AG09309 (cell line): ENCODE measurements around the gene UFSP1.

ENCODE experiments used
- DNase-seq: peaks from one replicate; pipeline ENCODE4 v3.0.0-alpha.2; 2010; ENCODE audit warnings: low read depth
- H3K4me3 ChIP-seq: 2 replicates; pipeline ENCODE4 v1.5.1; 2011; ENCODE audit warnings: mild to moderate bottlenecking, low read depth, low read length, moderate library complexity; ENCODE audit not compliant: control insufficient read depth
- TF ChIP-seq, protein P1 (sequence below): IDR thresholded peaks from 2 replicates; pipeline ENCODE4 v1.5.1; 2011; ENCODE audit warnings: mild to moderate bottlenecking, low read depth, low read length, inconsistent platforms; ENCODE audit not compliant: insufficient read depth, control insufficient read depth; ENCODE audit errors: missing control alignments

Gene UFSP1

DNA sequence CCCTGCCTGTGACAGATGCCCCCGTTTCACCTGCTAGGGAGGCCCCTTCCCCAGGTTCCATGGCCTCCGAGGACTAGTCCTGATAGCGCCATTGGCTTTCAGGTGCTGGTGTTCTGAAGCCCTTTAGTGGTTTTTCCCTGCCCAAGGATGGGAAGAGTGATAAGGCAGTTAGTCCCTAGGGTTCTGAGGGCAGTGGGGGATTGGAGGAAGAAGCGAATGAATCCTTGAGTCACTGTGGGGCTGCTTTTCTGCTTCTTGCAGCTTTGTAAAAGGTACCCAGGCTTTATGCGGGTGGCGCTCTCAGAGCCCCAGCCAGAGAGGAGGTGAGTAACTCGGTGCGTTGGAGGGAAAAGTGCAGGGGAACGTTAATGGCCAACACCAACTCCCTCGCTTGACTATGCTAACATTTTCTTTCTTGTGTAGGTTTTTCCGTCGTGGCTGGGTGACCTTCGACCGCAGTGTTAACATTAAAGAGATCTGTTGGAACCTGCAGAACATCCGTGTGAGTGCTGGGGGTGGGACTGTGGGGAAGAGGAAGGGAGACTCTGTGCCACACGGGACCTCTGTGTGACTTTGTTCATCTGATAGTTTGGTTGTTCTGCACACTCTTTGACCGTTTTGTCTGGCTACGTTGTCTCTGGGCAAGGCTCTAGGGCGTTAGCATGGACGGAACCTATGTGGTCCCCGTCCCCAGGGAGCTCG, 3.9 kb downstream of the UFSP1 start:
- no peak for DNase-seq
- no peak overlapping the region for H3K4me3 ChIP-seq
- TF ChIP-seq, protein P1, sequence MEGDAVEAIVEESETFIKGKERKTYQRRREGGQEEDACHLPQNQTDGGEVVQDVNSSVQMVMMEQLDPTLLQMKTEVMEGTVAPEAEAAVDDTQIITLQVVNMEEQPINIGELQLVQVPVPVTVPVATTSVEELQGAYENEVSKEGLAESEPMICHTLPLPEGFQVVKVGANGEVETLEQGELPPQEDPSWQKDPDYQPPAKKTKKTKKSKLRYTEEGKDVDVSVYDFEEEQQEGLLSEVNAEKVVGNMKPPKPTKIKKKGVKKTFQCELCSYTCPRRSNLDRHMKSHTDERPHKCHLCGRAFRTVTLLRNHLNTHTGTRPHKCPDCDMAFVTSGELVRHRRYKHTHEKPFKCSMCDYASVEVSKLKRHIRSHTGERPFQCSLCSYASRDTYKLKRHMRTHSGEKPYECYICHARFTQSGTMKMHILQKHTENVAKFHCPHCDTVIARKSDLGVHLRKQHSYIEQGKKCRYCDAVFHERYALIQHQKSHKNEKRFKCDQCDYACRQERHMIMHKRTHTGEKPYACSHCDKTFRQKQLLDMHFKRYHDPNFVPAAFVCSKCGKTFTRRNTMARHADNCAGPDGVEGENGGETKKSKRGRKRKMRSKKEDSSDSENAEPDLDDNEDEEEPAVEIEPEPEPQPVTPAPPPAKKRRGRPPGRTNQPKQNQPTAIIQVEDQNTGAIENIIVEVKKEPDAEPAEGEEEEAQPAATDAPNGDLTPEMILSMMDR = no peak

DNA sequence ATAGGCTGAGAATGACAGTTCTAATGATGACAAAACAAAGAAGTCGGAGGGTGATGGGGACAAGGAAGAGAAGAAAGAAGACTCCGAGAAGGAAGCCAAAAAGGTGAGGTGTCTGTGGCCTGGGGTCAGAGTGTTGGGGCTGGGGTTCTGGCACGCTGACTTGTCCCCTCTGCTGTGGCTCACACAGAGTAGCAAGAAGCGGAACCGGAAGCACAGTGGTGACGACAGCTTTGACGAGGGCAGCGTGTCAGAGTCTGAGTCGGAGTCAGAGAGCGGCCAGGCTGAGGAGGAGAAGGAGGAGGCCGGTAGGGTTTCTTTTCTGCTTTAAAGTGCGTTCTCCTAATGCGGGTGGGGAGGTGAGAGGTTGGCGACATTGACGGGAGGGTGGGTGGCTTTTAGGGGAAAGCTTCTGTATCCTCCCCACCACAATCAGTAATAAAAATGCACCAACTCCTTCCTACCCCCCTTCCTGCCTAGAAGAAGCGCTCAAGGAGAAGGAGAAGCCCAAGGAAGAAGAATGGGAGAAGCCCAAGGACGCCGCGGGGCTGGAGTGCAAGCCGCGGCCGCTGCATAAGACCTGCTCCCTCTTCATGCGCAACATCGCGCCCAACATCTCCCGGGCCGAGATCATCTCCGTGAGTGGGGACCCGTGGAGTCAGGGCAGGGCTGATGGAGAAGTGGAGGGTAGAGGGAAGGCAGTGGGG, 4.6 kb downstream of the UFSP1 start:
- TF ChIP-seq, protein P1 = no peak
- DNase-seq = no peak
- H3K4me3 ChIP-seq = no peak overlapping the region

DNA sequence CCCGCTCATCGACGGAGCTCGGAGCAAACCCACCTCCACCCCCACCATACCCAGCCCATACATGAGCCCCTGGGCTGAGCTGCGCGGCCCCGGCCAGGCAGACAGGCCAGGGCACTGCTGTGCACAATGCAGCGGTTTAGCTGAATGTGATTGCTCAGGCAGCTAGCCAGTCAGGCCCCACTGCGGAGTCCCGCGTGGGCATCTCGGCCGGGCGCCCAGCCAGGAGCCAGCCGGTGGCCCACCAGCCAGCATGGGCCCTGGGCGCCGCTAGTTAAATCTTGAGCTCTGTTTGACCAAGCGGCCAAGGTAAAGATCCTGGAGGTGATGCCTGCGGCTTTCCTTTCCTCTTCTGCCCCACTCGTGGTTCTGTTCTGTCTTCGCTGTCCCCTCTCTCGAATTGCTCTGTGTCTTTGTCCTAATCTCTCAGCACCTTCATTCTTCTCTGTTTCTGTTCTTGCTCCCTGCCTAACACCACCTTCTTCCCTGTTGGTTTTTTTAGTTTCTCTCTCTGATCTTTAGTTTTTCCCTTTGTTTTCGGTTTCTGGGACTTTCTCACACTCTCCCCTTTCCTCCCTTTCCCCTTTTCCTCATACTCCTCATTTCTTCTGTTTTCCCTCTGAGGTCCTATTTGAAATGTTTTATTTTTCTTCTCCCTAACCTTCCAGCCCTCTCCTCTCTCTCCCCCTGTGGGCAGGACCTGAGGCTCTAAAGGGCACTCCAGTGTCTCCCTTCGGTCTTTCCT, 6.6 kb downstream of the UFSP1 start:
- TF ChIP-seq, protein P1 = no peak
- no peak for DNase-seq
- H3K4me3 ChIP-seq = no peak overlapping the region

DNA sequence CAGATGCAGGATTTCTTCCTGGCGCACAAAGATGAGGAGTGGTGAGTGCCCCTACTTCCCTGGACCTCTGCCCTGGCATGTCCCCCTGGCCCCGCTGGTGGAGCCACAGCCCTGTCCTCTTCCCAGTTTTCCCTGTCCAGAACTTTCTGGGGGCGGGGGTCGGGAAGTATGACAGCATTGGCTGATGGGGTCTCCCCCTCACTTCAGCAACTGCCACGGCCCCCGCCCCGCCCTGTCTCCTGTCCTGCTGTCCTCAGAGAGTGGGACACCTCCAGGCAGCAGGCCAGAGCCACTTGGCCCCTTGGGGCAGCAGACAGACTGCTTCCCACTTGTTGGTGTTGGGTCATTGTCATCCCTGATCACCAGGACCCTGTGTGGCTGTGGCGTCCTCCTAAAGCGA, 7.3 kb downstream of the UFSP1 start:
- TF ChIP-seq, protein P1 = no peak
- no peak for DNase-seq

DNA sequence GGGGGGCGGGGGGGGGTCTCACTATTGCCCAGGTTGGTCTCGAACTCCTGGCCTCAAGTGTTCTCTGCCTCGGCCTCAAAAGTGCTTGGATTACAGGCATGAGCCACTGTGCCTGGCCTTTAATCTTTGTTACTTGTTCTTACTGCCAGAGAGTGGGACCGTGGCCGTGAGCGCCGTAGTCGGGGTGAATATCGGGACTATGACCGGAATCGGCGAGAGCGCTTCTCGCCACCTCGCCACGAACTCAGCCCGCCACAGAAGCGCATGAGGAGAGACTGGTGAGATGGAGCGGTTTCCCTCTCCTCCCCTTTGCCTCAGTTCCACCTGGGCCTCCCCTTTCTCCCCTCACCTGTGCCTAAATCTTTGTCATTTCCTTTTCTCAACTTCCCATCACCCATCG, 8.4 kb downstream of the UFSP1 start:
- no peak overlapping the region for H3K4me3 ChIP-seq
- TF ChIP-seq, protein P1 = no peak
- no peak for DNase-seq

More for the DNA sequence above, 7.3 kb downstream of the UFSP1 start:
- H3K4me3 ChIP-seq = no peak overlapping the region

DNA sequence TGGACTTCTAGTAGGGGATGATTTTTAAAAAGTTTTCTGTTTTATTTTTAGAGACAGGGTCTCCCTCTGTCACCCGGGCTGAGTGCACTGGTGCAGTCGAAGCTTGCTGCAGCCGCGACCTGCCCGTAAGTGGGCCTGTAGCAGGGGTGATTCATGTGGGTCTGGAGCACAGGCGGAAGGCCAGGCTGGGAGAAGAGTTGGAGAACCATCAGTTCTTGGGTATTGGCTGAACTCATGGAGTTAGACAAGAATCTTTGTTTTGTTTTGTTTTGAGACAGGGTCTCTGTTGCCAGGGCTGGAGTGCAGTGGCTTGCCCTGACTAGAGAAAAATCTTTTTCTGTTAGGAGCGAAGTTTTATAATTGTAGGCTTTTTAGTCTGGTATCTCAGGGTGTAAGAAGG, 8.9 kb downstream of the UFSP1 start:
- TF ChIP-seq, protein P1 = no peak
- DNase-seq = no peak

More for the DNA sequence above, 8.9 kb downstream of the UFSP1 start:
- H3K4me3 ChIP-seq = no peak overlapping the region
